SK-N-SH (cell line): ENCODE measurements around the gene DIS3.

Experiments used
- EZH2phosphoT487 ChIP-seq: fragments of 200-600 bp; sonication (generic); IDR thresholded peaks from 2 replicates; pipeline ENCODE4 v1.6.1; 2017; ENCODE audit warnings: low read depth, mixed run types, mild to moderate bottlenecking, antibody characterized with exemption, moderate library complexity, borderline replicate concordance
- JUND ChIP-seq: IDR thresholded peaks from 2 replicates; pipeline ENCODE4 v1.4.0; 2012
- RCOR1 ChIP-seq: fragments of 150-350 bp; IDR thresholded peaks from 2 replicates; pipeline ENCODE4 v1.6.1; 2017; ENCODE audit warnings: antibody characterized with exemption, low read length
- TCF12 ChIP-seq: IDR thresholded peaks from 2 replicates; pipeline ENCODE4 v1.4.0; 2012

- TF ChIP-seq EZH2phosphoT487 (no peak), JUND (no peak), TCF12 (no peak), RCOR1 (no peak)
Measured at GRCh38 chr13:72774019-72774418, 7.7 kb downstream of the DIS3 start.
